Ishikawa (cell line): ENCODE measurements around the gene TKTL1.

Source experiments
- CEBPB ChIP-seq: IDR thresholded peaks from 2 replicates; pipeline ENCODE4 v1.6.1; 2012
- EGR1 ChIP-seq: IDR thresholded peaks from 2 replicates; pipeline ENCODE4 v1.6.1; 2012
- EP300 ChIP-seq: IDR thresholded peaks from 2 replicates; pipeline ENCODE4 v1.6.1; 2012; ENCODE audit warnings: borderline replicate concordance
- RAD21 ChIP-seq: IDR thresholded peaks from 2 replicates; pipeline ENCODE4 v1.6.1; 2012; ENCODE audit warnings: low read depth
- TAF1 ChIP-seq: IDR thresholded peaks from 2 replicates; pipeline ENCODE4 v1.6.1; 2012; ENCODE audit warnings: low read depth, mild to moderate bottlenecking
- TEAD4 ChIP-seq: IDR thresholded peaks from 2 replicates; pipeline ENCODE4 v1.6.1; 2012
- YY1 ChIP-seq: IDR thresholded peaks from 2 replicates; pipeline ENCODE4 v1.6.1; 2012; ENCODE audit warnings: low read depth
- TF ChIP-seq, protein P1 (sequence below): IDR thresholded peaks from 2 replicates; pipeline ENCODE4 v1.6.1; 2012
- TF ChIP-seq, protein P2 (sequence below): IDR thresholded peaks from 2 replicates; pipeline ENCODE4 v1.6.1; 2012; ENCODE audit warnings: low read depth, mild to moderate bottlenecking

DNA sequence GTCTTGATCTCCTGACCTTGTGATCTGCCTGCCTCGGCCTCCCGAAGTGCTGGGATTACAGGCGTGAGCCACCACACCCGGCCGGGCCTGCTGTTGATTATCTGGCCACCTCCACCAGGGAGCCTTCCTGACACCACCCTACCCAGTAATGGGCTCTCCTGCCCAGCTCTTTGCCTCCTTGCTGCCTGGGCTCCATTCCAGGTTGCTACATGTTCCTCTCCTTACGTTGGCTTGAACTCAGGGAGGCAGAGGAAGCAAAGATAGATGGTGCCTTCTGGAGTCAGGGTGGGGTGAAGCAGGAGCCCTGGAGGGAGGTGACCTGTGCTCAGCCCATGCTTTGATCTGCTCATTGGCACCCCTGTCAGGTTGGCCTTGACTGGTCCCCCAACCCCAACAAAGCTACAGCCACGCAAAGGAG, 52.5 kb downstream of the TKTL1 start:
- TF ChIP-seq, protein P1, sequence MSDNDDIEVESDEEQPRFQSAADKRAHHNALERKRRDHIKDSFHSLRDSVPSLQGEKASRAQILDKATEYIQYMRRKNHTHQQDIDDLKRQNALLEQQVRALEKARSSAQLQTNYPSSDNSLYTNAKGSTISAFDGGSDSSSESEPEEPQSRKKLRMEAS = no peak
- no peak for TF ChIP-seq TAF1
- TF ChIP-seq RAD21 = no peak
- no peak for TF ChIP-seq YY1
- TF ChIP-seq EP300 = no peak
- TF ChIP-seq, protein P2, sequence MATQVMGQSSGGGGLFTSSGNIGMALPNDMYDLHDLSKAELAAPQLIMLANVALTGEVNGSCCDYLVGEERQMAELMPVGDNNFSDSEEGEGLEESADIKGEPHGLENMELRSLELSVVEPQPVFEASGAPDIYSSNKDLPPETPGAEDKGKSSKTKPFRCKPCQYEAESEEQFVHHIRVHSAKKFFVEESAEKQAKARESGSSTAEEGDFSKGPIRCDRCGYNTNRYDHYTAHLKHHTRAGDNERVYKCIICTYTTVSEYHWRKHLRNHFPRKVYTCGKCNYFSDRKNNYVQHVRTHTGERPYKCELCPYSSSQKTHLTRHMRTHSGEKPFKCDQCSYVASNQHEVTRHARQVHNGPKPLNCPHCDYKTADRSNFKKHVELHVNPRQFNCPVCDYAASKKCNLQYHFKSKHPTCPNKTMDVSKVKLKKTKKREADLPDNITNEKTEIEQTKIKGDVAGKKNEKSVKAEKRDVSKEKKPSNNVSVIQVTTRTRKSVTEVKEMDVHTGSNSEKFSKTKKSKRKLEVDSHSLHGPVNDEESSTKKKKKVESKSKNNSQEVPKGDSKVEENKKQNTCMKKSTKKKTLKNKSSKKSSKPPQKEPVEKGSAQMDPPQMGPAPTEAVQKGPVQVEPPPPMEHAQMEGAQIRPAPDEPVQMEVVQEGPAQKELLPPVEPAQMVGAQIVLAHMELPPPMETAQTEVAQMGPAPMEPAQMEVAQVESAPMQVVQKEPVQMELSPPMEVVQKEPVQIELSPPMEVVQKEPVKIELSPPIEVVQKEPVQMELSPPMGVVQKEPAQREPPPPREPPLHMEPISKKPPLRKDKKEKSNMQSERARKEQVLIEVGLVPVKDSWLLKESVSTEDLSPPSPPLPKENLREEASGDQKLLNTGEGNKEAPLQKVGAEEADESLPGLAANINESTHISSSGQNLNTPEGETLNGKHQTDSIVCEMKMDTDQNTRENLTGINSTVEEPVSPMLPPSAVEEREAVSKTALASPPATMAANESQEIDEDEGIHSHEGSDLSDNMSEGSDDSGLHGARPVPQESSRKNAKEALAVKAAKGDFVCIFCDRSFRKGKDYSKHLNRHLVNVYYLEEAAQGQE = no peak
- TF ChIP-seq EGR1 = no peak
- no peak for TF ChIP-seq CEBPB
- TF ChIP-seq TEAD4 = no peak
